ENCODE results near the gene MGAT1. TPM values are rescaled to one million over a fixed set of nuclear protein-coding genes. Genes with fewer than 3 reads are reported as not detected.

The MGAT1 gene
- total and polyA plus RNA-seq, 2 of the 8 experiments (the other 6 are each of a cell fraction or from before 2014, with no cell fraction given), result 66.8 to 77.0 TPM

DNA sequence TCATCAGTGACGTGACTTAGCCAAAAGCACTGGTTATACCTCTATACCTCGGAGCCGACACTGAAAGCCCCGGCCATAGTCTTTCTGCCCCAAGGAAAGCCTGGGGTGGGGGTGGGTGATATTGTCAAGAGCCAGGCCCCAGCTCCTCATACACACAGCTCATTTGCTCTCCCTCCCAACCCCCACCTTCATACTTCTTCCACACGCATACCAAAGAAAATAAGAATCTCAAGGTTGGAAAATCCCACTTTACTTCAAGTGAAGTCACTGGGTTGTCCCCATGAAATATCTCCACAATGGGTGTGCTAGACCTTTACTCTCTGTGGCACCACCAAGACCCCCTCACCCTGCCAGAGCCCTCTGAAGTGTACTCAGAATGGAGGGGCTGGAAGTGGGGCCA is 27.1 kb upstream of the MGAT1 start (continued):
- TF ChIP-seq, protein P1, sequence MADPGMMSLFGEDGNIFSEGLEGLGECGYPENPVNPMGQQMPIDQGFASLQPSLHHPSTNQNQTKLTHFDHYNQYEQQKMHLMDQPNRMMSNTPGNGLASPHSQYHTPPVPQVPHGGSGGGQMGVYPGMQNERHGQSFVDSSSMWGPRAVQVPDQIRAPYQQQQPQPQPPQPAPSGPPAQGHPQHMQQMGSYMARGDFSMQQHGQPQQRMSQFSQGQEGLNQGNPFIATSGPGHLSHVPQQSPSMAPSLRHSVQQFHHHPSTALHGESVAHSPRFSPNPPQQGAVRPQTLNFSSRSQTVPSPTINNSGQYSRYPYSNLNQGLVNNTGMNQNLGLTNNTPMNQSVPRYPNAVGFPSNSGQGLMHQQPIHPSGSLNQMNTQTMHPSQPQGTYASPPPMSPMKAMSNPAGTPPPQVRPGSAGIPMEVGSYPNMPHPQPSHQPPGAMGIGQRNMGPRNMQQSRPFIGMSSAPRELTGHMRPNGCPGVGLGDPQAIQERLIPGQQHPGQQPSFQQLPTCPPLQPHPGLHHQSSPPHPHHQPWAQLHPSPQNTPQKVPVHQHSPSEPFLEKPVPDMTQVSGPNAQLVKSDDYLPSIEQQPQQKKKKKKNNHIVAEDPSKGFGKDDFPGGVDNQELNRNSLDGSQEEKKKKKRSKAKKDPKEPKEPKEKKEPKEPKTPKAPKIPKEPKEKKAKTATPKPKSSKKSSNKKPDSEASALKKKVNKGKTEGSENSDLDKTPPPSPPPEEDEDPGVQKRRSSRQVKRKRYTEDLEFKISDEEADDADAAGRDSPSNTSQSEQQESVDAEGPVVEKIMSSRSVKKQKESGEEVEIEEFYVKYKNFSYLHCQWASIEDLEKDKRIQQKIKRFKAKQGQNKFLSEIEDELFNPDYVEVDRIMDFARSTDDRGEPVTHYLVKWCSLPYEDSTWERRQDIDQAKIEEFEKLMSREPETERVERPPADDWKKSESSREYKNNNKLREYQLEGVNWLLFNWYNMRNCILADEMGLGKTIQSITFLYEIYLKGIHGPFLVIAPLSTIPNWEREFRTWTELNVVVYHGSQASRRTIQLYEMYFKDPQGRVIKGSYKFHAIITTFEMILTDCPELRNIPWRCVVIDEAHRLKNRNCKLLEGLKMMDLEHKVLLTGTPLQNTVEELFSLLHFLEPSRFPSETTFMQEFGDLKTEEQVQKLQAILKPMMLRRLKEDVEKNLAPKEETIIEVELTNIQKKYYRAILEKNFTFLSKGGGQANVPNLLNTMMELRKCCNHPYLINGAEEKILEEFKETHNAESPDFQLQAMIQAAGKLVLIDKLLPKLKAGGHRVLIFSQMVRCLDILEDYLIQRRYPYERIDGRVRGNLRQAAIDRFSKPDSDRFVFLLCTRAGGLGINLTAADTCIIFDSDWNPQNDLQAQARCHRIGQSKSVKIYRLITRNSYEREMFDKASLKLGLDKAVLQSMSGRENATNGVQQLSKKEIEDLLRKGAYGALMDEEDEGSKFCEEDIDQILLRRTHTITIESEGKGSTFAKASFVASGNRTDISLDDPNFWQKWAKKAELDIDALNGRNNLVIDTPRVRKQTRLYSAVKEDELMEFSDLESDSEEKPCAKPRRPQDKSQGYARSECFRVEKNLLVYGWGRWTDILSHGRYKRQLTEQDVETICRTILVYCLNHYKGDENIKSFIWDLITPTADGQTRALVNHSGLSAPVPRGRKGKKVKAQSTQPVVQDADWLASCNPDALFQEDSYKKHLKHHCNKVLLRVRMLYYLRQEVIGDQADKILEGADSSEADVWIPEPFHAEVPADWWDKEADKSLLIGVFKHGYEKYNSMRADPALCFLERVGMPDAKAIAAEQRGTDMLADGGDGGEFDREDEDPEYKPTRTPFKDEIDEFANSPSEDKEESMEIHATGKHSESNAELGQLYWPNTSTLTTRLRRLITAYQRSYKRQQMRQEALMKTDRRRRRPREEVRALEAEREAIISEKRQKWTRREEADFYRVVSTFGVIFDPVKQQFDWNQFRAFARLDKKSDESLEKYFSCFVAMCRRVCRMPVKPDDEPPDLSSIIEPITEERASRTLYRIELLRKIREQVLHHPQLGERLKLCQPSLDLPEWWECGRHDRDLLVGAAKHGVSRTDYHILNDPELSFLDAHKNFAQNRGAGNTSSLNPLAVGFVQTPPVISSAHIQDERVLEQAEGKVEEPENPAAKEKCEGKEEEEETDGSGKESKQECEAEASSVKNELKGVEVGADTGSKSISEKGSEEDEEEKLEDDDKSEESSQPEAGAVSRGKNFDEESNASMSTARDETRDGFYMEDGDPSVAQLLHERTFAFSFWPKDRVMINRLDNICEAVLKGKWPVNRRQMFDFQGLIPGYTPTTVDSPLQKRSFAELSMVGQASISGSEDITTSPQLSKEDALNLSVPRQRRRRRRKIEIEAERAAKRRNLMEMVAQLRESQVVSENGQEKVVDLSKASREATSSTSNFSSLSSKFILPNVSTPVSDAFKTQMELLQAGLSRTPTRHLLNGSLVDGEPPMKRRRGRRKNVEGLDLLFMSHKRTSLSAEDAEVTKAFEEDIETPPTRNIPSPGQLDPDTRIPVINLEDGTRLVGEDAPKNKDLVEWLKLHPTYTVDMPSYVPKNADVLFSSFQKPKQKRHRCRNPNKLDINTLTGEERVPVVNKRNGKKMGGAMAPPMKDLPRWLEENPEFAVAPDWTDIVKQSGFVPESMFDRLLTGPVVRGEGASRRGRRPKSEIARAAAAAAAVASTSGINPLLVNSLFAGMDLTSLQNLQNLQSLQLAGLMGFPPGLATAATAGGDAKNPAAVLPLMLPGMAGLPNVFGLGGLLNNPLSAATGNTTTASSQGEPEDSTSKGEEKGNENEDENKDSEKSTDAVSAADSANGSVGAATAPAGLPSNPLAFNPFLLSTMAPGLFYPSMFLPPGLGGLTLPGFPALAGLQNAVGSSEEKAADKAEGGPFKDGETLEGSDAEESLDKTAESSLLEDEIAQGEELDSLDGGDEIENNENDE (IDR thresholded peaks at IDR 0.05; ENCODE audit: insufficient replicate concordance, low read length), result no peak
- TF ChIP-seq CBX5 (IDR thresholded peaks at IDR 0.05; ENCODE audit: low read depth, low read length), result no peak
- TF ChIP-seq TCF12 (IDR thresholded peaks at IDR 0.05; ENCODE audit: low read depth, low read length), result no peak
- no peak for TF ChIP-seq SP1 (IDR thresholded peaks at IDR 0.05; ENCODE audit: low read depth, low read length)
- TF ChIP-seq, protein P2, sequence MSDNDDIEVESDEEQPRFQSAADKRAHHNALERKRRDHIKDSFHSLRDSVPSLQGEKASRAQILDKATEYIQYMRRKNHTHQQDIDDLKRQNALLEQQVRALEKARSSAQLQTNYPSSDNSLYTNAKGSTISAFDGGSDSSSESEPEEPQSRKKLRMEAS (IDR thresholded peaks at IDR 0.05), result no peak
- no peak for TF ChIP-seq TEAD4 (IDR thresholded peaks at IDR 0.05; ENCODE audit: low read depth, low read length)
- no peak for TF ChIP-seq ASH2L (IDR thresholded peaks at IDR 0.05; ENCODE audit: low read length)
- TF ChIP-seq POLR2A (IDR thresholded peaks at IDR 0.05; ENCODE audit: control extremely low read depth in 1 of 2, low read depth in 2 of 2, low read length in 2 of 2), result no peak
- TF ChIP-seq YY1 (IDR thresholded peaks at IDR 0.05; ENCODE audit: low read depth, low read length), result no peak
- no peak for TF ChIP-seq CREB1 (IDR thresholded peaks at IDR 0.05)
- TF ChIP-seq RAD21 (IDR thresholded peaks at IDR 0.05 in 1 of 2, conservative IDR thresholded peaks at IDR 0.05 in 1 of 2; ENCODE audit: low read depth in 2 of 2, low read length in 2 of 2), result no peak
- TF ChIP-seq KDM1A (IDR thresholded peaks at IDR 0.05; ENCODE audit: borderline replicate concordance, low read length), result no peak
